Measurements from ENCODE around the gene RRM2.

Gene RRM2

GRCh38 chr2:10083692-10084211, 38.8 kb upstream of the RRM2 start:
- TF ChIP-seq CTCF (IDR thresholded peaks at IDR 0.05) = no peak
- peak overlapping the region in 1 of 2 donors; percentile 71 for H3K27ac ChIP-seq
- DNase-seq (ENCODE audit: low spot score) = no peak
- H3K4me3 ChIP-seq = no peak overlapping the region

GRCh38 chr2:10084223-10084865, 38.2 kb upstream of the RRM2 start:
- no peak for TF ChIP-seq CTCF (IDR thresholded peaks at IDR 0.05)
- Histone ChIP-seq H3K4me3 (no peak overlapping the region), H3K27ac (no peak overlapping the region)
- DNase-seq (ENCODE audit: low spot score) = no peak

GRCh38 chr2:10085043-10085667, 37.4 kb upstream of the RRM2 start:
- Histone ChIP-seq H3K4me3 (no peak overlapping the region), H3K27ac (no peak overlapping the region)
- no peak for DNase-seq (ENCODE audit: low spot score)
- TF ChIP-seq CTCF (IDR thresholded peaks at IDR 0.05) = no peak

- no peak overlapping the region for H3K4me3 ChIP-seq
- TF ChIP-seq CTCF (IDR thresholded peaks at IDR 0.05) = no peak
- no peak for DNase-seq (ENCODE audit: low spot score)
- H3K27ac ChIP-seq = no peak overlapping the region
Measured at GRCh38 chr2:10085668-10086059, 36.9 kb upstream of the RRM2 start.

- Histone ChIP-seq H3K27ac (no peak overlapping the region), H3K4me3 (no peak overlapping the region)
- no peak for TF ChIP-seq CTCF (IDR thresholded peaks at IDR 0.05)
- DNase-seq (ENCODE audit: low spot score) = no peak
Measured at GRCh38 chr2:10086950-10087349, 35.6 kb upstream of the RRM2 start.

GRCh38 chr2:10087360-10087759, 35.2 kb upstream of the RRM2 start:
- TF ChIP-seq CTCF (IDR thresholded peaks at IDR 0.05) = no peak
- no peak overlapping the region for H3K4me3 ChIP-seq
- DNase-seq (ENCODE audit: low spot score) = no peak
- H3K27ac ChIP-seq = no peak overlapping the region
